A172 (cell line): ENCODE results near the gene SPECC1L. TPM values are rescaled to one million over a fixed set of nuclear protein-coding genes. Genes with fewer than 3 reads are reported as not detected.
"Not testable (repeated sequence)": the region's sequence is repeated elsewhere in the genome, so short reads cannot be mapped to it uniquely, and the experiment has no call there.

Experiments used
- DNase-seq: peaks from one replicate; pipeline ENCODE4 v3.0.0-alpha.2; 2015; ENCODE audit warnings: low spot score
- total RNA-seq: library from RNA; depleted of rRNA; stranded (reverse); fragments of >200 nt; shearing (Covaris generic); gene quantifications from 2 replicates; pipeline ENCODE4 v1.2.3, GENCODE V29; 2014

The SPECC1L gene
- total RNA-seq, 1 experiment from 2014 or later: 14.0 TPM

GRCh38 chr22:24287212-24287611 lies 16.6 kb downstream of the SPECC1L start:
- not testable (repeated sequence) for DNase-seq

- DNase-seq: not testable (repeated sequence)
Measured at GRCh38 chr22:24287801-24288200, 17.2 kb downstream of the SPECC1L start.

GRCh38 chr22:24289114-24289513 lies 18.5 kb downstream of the SPECC1L start:
- peak; percentile 55 for DNase-seq

- peak; percentile 4 for DNase-seq
Measured at GRCh38 chr22:24289741-24290163, 19.1 kb downstream of the SPECC1L start.

GRCh38 chr22:24290459-24290858 lies 19.8 kb downstream of the SPECC1L start:
- no peak for DNase-seq

GRCh38 chr22:24291515-24292201 lies 21.0 kb downstream of the SPECC1L start:
- no peak for DNase-seq

GRCh38 chr22:24292202-24292830 lies 21.7 kb downstream of the SPECC1L start:
- DNase-seq: not testable (repeated sequence)

- not testable (repeated sequence) for DNase-seq
Measured at GRCh38 chr22:24294913-24295312, 24.3 kb downstream of the SPECC1L start.

- DNase-seq: not testable (repeated sequence)
Measured at GRCh38 chr22:24298497-24299155, 28.0 kb downstream of the SPECC1L start.

GRCh38 chr22:24300522-24300921 lies 29.9 kb downstream of the SPECC1L start:
- not testable (repeated sequence) for DNase-seq

- DNase-seq: no peak
Measured at GRCh38 chr22:24302591-24302990, 32.0 kb downstream of the SPECC1L start.

- DNase-seq: no peak
Measured at GRCh38 chr22:24303007-24303406, 32.4 kb downstream of the SPECC1L start.

GRCh38 chr22:24304062-24304675 lies 33.5 kb downstream of the SPECC1L start:
- DNase-seq: no peak

- no peak for DNase-seq
Measured at GRCh38 chr22:24305260-24305692, 34.6 kb downstream of the SPECC1L start.

GRCh38 chr22:24310969-24311368 lies 40.3 kb downstream of the SPECC1L start:
- no peak for DNase-seq

GRCh38 chr22:24315367-24315966 lies 44.8 kb downstream of the SPECC1L start:
- DNase-seq: no peak

- not testable (repeated sequence) for DNase-seq
Measured at GRCh38 chr22:24316264-24316663, 45.6 kb downstream of the SPECC1L start.

GRCh38 chr22:24317511-24317910 lies 46.9 kb downstream of the SPECC1L start:
- DNase-seq: not testable (repeated sequence)

- no peak for DNase-seq
Measured at GRCh38 chr22:24319451-24319850, 48.8 kb downstream of the SPECC1L start.

GRCh38 chr22:24321999-24322398 lies 51.4 kb downstream of the SPECC1L start:
- DNase-seq: no peak

GRCh38 chr22:24322522-24322921 lies 51.9 kb downstream of the SPECC1L start:
- DNase-seq: no peak

GRCh38 chr22:24323233-24323632 lies 52.6 kb downstream of the SPECC1L start:
- DNase-seq: no peak
